ENCODE results near the gene ZNF444.
A peak's percentile ranks its signal among the peaks of the same experiment; 100 is the strongest.
"Not testable (repeated sequence)": the region's sequence is repeated elsewhere in the genome, so short reads cannot be mapped to it uniquely, and the experiment has no call there.

Gene ZNF444

DNA sequence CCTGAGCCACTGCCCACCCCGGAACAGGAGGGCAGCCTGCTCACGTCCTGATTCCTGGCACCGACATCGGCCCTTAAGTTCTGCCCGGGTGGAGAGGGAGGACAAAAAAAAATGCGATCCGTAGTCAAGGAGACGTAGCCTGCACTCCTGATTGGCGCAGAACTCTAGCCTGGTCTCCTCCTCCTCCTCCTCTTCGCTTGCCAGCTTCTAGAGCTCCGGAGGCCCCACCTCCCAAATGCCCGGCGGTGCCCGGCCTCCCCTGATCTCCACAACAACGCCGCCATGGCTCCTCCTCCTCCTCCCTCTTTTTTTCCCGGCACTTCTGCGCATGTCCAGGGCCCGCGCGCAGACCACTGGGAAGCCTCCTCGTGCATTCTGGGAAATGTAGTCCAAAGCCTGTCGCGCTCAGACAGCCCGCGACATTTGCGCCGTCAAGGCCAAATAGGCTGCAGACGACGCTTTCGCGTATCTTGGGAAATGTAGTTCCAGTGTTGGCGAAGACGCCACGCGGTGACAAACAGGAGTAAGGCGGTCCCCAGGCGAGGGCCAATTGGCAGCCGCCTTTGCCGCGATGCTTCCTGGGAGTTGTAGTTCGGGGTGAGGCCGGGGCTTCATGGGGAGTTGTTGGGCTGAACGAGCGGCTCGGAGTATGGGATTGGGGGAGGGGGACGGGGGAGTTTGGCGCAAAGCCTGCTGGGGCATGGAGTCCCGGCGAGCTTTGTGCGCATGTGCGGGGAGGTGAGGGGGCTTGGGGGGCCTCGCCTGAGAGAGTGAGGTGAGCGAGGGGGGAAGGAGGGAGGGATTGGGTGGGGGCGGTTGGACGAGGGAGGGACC lies at the start of gene ZNF444:
ZNF444 (plus strand) TSS at position 705 of the 834 bp plus-strand sequence. CDS start 5,625 bp downstream, outside the sequence.
- peak; percentile 96 to 99 for DNase-seq (ENCODE audit: low read depth in 2 of 2)

DNA sequence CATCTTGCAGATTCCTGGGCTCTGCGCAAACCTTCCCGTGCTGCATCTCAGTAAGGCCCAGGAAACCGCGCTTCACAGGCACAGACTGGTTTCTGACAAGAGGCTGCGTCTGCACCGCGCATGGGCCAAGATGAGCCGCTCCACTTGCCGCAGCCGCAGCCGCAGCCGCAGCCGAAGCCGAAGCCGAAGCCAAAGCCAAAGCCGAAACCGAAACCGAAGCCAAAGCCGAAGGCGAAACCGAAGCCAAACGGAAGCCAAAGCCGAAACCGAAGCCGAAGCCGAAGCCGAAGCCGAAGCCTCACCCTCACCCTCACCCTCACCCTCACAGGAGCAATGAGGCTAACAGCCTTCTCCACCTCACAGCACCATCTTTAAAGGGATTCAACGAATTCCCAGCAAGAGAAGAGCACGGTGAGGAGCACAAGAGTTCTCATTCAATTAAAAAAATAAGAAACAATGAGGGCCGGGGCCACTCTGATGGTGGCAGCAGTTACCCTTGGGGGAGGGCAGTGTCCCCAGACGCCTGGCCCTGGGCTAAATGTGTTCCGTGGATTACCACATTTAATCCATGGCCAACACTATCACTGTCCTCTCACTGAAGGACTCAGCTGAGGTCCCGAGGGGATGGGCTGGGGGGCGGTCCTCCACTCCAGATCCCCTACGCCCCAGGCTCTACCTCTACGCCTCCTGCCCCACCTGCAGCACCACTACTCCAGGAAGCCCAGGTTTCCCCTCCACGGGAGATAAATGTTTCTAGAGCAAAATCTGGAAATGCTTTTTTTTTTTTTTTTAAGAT lies 49.1 kb upstream of the ZNF444 start:
- DNase-seq (ENCODE audit: low read depth in 2 of 2), result no peak

DNA sequence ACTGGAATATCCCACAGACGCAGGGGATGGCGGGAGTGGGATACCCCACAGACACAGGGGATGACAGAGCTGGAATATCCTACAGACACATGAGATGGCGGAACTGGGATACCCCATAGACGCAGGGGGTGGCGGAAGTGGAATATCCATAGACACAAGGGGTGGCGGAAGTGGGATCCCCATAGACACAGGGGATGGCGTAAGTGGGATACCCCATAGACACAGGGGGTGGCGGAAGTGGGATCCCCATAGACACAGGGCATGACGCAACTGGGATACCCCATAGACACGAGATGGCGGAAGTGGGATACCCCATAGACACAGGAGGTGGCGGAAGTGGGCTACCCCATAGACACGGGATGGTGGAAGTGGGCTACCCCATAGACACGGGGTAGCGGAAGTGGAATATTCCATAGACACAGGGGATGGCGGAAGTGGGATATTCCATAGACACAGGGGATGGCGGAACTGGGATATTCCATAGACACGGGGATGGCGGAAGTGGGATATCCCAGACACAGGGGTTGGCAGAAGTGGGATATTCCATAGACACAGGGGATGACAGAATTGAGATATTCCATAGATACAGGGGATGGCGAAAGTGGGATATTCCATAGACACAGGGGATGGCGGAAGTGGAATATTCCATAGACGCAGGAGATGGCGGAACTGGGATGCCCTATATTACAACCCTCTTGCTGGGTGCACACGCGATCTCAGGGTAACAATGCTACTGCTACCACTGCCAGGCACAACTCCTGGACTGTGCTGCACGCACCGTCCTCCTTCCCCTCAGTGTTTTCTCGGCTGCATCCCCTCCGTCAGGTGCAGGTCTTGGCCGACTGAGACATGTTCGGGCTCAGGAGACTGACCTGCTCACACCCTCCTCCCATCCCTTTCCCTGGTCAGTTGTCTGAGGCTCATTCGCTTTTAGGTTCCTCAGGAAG lies 48.1 kb upstream of the ZNF444 start:
- no peak for DNase-seq (ENCODE audit: low read depth in 2 of 2)

DNA sequence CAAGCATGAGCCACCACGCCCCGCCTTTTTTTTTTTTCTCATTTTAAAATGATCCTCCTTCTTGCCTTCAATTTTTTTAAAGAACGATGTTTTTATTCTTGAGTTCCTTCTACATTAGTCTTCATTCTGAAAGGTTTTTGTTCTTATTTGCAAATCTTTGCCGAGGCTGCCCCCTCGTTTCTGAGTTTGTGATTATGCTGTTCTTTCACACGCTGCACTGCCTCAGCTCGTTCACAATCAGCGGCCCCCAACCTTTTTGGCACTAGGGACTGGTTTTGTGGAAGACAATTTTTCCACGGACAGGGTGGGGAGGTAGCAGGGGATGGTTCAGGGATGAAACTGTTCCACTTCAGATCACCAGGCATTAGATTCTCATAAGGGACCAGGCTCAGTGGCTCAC lies 46.6 kb upstream of the ZNF444 start:
- no peak for DNase-seq (ENCODE audit: low read depth in 2 of 2)

DNA sequence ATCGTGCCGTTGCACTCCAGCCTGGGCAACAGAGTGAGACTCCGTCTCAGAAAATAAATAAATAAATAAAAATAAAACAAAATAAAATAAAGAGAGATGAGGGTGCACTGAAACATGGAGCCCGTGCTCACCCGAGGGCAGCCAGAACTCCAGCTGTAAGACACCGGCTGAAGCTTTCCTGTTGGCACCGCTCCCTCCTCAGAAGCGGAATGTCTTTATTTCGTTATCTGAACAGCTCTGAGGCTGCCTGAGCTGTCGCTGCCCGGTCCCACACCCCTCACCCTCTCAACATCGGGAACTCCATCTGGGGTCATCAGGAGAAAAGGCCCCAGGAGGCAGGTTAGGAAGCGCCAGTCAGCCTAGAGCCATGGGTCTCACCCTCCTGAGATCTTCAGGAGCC lies 44.4 kb upstream of the ZNF444 start:
- DNase-seq (ENCODE audit: low read depth in 2 of 2), result no peak

DNA sequence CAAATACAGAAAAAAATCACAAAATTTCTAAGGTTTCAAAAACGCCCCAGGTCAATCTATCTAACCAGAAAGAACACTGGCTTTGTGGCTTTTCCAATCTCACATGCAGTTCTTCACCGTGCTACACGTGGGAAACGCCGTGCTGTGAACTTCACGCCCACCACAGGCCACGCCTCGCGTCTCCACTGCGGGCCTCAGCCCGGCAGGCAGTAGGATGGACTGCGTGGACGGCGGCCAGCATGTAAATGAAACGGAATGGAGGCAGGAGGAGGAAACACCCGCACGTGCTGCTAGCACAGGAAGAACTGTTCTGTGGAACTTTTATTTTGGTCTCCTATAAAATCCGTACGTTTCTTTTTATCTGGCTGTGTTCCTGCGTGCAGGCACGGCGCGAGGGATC lies 43.8 kb upstream of the ZNF444 start:
- no peak for DNase-seq (ENCODE audit: low read depth in 2 of 2)

DNA sequence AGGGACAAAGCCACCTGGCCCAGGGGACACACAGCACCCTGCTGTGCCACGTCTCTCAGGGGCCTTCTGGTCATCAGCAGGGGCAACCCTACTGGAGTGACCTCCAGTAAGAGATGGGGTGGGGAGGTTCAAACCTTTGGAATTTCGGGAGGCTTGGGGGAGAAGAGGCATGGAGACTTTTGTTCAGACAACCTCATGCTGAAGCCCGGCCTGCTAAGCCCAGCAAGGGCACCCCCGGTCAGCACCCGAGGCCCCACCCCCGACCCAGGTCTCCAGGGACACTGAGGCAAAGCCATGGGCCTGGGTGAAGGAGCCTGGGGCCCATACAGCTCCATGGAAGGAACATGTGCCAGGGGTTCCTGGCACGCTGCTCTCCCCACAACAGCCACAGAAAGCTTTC lies 43.3 kb upstream of the ZNF444 start:
- no peak for DNase-seq (ENCODE audit: low read depth in 2 of 2)

DNA sequence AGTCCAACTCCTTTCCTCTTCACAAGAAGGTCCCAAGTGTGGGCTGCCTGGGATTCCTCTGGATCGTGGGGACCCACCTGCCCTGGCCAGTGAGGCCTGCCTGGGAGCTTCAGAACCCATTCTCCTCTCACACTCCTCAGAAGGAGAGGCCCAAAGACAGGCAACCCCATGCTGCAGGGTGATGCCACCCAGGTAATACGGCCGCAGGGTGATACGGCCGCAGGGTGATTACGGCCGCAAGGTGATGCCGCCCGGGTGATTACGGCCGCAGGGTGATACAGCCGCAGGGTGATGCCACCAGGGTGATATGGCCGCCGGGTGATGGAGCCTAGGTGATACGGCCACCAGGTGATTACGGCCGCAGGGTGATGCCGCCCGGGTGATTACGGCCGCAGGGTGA lies 42.9 kb upstream of the ZNF444 start:
- not testable (repeated sequence) for DNase-seq (ENCODE audit: low read depth in 2 of 2)

DNA sequence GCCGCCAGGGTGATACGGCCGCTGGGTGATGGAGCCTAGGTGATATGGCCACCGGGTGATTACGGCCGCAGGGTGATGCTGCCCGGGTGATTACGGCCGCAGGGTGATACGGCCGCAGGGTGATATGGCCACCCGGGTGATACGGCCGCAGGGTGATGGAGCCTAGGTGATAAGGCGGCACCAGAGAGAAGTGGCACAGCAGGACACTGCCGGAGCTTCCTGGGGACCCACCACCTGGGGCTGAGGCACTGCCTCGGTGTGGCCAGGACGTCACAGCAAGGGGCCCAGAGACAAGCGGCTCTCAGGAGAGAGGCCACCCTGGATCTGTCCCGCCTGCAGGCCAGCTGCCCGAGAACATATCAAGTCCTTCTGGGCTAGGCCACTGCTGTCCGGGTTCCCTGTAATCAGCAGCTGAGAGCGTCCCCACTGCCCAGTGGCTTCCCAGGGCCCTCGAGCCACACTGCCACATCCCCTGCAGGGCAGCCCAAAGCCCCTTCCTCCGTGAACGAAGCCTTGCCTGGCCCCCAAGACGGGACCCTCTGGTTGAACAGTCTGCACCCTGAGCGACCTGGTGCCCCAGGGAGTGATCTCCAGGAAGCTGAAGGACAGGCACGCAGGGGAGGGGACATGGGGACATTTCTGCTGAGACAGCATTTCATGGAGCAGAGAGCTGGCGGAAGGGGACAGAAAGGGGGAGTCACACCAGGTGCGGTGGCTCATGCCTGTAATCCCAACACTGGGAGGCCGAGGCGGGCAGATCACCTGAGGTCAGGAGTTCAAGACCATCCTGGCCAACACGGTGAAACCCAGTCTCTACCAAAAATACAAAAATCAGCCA lies 42.1 kb upstream of the ZNF444 start:
- no peak for DNase-seq (ENCODE audit: low read depth in 2 of 2)

DNA sequence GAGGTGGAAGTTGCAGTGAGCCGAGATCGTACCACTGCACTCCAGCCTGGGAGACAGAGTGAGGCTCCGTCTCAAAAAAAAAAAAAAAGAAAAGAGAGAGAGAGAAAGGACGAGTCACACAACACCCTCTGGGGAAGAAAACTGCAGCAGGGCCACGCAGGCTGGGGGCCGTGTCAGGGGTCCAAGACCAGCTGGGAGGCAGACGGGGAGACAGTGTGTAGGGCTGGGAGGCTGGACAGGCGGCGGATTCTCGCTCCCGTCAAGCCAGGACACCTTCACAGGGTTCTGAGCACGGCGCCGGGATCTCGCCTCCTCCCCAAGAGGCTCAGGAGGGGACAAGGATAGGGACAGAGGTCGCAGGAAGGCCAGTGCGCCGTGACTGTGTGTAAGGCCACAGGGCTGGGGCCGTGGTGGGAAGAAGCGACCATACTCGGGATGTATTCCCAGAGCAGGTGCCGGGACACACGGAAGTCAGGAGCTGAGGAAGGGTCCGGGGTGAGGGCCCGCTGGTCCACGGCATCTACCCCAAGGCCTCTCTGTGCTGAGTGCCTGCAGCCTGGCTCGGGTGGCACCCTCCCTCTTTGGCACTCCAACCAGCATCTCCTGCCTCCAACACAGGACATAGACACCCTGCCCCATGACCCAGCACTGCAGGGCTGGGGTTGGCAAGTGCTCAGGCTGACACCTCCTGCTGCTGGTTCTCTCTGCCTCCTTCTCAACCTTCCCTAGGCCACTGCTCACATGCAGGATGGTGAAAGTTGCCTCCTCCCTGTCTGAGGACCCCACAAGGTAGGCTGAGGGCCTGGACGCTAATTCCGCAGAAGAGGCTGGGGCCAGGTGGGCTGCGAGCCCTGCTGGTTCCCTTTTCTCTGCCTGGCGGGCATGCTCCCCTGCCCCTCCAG lies 41.2 kb upstream of the ZNF444 start:
- no peak for DNase-seq (ENCODE audit: low read depth in 2 of 2)

DNA sequence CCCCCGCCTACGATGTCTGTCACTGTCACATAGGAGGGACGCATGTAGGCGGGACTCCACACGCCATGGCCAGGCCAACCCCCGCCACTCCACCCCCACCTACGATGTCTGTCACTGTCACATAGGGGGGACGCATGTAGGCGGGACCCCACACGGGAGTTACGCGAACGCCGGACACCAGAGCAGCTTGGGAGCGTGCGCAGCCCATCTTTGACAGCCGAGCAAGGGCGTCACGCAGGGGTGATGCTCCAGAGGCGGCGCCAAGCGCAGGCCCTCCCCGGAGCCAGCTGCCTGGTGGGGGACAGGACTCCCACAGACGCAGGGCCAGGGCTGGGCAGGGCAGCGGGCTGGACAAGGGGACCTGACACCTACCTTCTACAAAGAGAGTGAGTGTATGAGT lies 40.0 kb upstream of the ZNF444 start:
- no peak for DNase-seq (ENCODE audit: low read depth in 2 of 2)

DNA sequence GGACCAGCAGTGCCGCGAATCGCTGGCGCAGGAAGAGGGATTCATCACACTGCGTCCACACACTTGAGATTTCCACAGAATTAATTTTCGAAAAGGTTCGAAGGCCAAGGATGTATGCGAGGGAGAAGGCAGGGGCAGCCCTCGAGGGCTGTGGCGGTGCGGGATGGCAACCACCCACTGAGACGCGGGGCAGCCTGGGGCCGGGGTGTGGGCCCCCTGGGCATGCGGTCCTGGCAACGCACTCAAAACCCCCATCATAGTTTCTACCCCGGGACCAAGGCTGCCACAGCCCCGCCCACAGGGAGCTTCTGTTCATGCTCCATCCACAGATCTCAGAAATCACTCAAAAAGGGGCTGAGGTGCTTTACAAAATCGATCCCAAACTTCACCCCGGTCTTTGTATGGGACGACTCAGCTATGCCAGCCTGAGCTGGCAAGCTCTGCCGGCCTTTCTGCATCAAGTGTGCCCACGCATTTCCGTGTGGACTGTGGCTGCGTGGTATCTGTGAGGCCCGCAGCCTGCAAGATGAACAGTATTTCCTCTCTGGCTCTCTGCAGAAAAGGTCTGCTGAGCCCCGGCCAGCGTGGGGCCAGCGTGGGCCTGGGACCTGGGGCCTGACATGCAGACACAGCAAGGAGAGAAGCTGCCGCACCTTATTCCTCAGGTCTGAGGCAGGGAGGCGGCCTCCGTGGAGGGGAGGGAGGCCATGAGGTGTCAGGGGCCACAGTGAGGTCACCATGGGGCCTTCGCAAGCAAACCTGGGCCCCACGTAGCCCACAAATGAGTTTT lies 39.1 kb upstream of the ZNF444 start:
- no peak for DNase-seq (ENCODE audit: low read depth in 2 of 2)

DNA sequence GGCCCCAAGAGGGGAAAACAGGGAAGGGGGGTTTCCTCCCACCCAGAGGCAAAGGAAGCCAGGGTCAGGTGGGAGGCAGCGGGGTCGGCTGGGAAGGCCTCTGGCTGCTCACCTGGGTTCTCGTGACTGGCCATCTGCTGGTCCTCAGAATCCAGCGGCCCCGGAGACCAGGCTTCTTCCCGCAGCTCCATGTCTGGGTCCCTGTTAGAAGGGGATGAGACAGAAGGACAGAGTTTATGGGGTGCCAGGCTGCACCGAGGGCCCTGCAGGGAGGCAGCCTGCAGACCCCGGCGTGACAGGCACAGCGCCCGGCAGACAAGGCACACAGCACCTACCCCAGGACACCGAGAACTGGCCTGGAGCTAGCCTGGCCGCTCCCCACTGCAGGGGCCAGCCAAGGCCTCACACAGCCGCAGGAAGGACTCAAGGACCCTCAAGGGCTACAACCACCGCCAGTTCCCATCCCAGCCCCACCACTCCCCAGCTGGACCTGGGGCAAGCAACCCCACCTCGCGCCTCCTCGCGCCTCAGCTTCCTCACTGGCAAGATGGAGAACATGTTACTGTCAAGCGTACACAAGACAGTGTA lies 38.0 kb upstream of the ZNF444 start:
- DNase-seq (ENCODE audit: low read depth in 2 of 2), result no peak

DNA sequence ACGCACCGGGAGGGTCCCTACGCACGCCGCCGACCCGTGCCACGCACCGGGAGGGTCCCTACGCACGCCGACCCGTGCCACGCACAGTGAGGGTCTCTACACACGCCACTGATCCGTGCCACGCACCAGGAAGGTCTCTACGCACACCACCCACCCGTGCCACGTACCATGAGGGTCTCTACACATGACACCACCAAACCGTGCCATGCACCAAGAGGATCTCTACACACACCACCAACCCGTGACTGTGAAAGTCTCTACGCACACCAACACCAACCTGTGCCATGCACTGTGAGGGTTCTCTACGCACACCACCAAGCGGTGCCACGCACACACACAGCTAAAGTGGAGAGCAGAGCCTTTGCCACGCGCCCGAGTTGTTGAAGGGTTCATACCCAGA lies 36.7 kb upstream of the ZNF444 start:
- no peak for DNase-seq (ENCODE audit: low read depth in 2 of 2)

DNA sequence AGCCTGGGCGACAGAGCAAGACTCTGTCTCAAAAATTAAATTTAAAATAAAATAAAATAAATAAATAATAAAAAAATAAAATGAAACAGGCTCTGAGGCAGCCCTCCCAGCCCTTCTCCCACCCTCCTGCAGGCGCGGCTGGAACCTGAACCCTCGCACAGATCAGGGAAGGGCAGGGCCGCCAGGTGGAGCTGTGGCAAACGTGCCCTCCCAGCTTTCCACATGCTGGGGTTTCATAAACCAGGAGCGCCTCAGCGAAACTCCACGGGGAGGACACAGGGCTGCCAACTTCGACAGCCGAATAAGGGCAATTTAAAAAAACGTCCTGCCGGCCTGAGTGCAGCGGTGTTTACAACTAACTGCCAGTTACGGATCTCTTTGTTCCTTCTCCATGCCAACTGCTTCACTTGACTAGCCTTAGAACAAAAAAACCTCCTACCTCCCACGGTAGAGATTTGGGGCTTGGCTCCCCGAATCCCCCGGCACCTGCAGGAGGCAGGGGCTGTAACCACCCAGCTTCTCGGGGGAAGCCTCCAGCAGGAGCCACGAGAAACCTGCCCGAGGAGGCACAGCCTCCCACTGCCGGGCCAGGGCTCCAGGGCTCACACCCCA lies 35.9 kb upstream of the ZNF444 start:
- DNase-seq (ENCODE audit: low read depth in 2 of 2), result peak; percentile 31 to 45

DNA sequence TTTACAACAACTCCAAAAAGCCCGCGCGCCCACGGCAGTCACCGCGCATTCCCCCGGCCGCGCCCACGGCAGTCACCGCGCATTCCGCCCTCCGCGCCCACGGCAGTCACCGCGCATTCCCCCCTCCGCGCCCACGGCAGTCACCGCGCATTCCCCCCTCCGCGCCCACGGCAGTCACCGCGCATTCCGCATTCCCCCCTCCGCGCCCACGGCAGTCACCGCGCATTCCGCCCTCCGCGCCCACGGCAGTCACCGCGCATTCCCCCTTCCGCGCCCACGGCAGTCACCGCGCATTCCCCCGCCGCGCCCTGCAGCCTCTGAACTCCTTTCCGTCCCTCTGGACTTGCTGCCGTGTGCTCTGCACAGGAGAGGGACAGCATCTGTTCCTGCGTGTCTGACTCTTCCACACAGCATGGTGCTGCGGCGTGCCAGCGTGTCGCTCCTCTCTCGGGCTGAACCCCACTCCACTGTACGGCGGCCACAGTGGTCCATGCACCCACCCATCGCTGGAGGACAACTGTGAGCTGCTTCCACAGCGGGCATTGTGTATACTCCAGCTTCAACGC lies 35.2 kb upstream of the ZNF444 start:
- not testable (repeated sequence) for DNase-seq (ENCODE audit: low read depth in 2 of 2)

DNA sequence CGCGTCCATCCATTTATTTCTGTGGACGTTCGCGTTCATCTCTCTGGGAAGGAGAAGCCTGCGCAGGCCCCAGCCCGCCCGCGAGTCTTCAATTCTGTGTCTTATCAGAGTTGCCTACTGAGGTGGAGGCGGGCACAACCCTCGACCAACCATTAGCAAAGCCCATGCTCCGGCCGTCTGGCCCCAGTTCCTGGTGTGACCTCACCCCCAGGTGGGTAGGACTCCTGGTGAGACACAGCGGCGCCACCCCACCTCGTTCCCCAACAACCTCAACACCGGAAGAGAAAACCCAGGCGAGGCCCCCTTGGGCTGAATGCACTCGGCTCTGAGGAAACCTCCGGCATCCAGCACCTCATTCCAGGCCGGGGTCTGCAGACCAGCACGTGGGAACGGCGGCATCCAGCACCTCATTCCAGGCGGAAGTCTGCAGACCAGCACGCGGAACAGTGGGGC lies 34.7 kb upstream of the ZNF444 start:
- DNase-seq (ENCODE audit: low read depth in 2 of 2), result no peak

DNA sequence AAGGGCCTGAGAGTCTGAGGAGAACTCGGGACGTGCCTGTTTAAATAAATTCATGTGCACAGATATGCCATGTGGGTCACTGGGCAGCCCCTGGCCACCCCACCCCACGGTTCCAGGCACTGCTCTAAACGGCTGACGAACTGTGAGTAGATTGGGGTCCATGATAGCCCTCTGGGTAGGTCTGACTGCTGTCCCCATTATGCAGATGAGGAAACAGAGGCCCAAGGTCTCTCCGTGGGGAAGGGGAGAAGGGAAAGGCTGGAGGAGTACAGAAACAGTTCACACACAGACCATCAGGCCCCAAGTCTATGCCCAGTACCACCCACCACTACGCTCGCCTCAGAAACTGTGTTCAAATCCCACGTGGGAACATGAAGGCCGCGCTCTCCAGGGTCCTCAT lies 34.1 kb upstream of the ZNF444 start:
- no peak for DNase-seq (ENCODE audit: low read depth in 2 of 2)
